GM12878 (cell line): ENCODE measurements around the gene PPP1R27. TPM values are rescaled to one million over a fixed set of nuclear protein-coding genes. Genes with fewer than 3 reads are reported as not detected.

Source experiments
- ATAC-seq: fragments of 200-7000 bp; cut with Tn5 transposase; 3 replicates; pipeline ENCODE4 v1.9.1; 2020; ENCODE audit warnings: mild to moderate bottlenecking, moderate library complexity
- BruUV-seq: library from RNA; stranded (reverse); fragments of 400-500 nt; replicated peaks from 2 replicates; lab custom pipeline; 2021; lab: Mats Ljungman, UMichigan
- CTCF ChIA-PET: fragments of 300-600 bp; sonication (Branson Sonifier 250); formaldehyde crosslinking; extraction: SDS; loops from one replicate; lab custom pipeline; 2021; ENCODE audit warnings: inconsistent platforms; lab: Yijun Ruan, JAX
- POLR2A ChIA-PET: fragments of 350-600 bp; formaldehyde crosslinking; extraction: SDS; loops from one replicate; lab custom pipeline; 2021; ENCODE audit warnings: inconsistent platforms; lab: Charles Lee
- RAD21 ChIA-PET: fragments of 300-600 bp; sonication (Branson Sonifier 250); formaldehyde crosslinking; loops from one replicate; lab custom pipeline; 2023; ENCODE audit warnings: antibody characterized with exemption; ENCODE audit not compliant: unreplicated experiment; lab: Charles Lee
- SMC1A ChIA-PET: fragments of 300-600 bp; sonication (Branson Sonifier 250); formaldehyde crosslinking; loops from one replicate; lab custom pipeline; 2023; ENCODE audit not compliant: unreplicated experiment, uncharacterized antibody; lab: Charles Lee
- DNase-seq: peaks from one replicate; pipeline ENCODE4 v3.0.0-alpha.2; 2011; ENCODE audit warnings: low read depth, low spot score
- FAIRE-seq: peaks from 3 replicates; lab custom pipeline; 2011; peaks lifted over from hg19 to GRCh38; lab: Jason Lieb, UNC
- H2AFZ ChIP-seq: 2 replicates; pipeline ENCODE4 v1.6.0; 2011; ENCODE audit warnings: low read depth, low read length, control low read depth; ENCODE audit not compliant: control insufficient read depth
- H3K27ac ChIP-seq: 2 replicates; pipeline ENCODE4 v1.5.1; 2011; ENCODE audit warnings: control low read depth; ENCODE audit not compliant: control insufficient read depth, insufficient read depth
- H3K27me3 ChIP-seq, 2 experiments: replicated peaks in 1 of 2; 2 replicates each; pipeline versions ENCODE4 v1.6.0 to v1.6.1; 2011; ENCODE audit warnings: low read length in 1 of 2; ENCODE audit not compliant: control insufficient read depth in 2 of 2, insufficient read depth in 2 of 2
- H3K36me3 ChIP-seq, 2 experiments: 2 replicates each; pipeline ENCODE4 v1.5.1; 2011; ENCODE audit warnings: low read length in 1 of 2; ENCODE audit not compliant: control insufficient read depth in 2 of 2, insufficient read depth in 2 of 2
- H3K4me1 ChIP-seq: 2 replicates; pipeline ENCODE4 v1.6.1; 2011; ENCODE audit warnings: mild to moderate bottlenecking, low read length, moderate library complexity, mixed read lengths; ENCODE audit not compliant: control insufficient read depth, insufficient read depth
- H3K4me2 ChIP-seq: 2 replicates; pipeline ENCODE4 v1.6.0; 2011; ENCODE audit warnings: control low read depth; ENCODE audit not compliant: control insufficient read depth, insufficient read depth
- H3K4me3 ChIP-seq: fragments of 200-600 bp; sonication (generic); 2 replicates; pipeline ENCODE4 v1.5.1; 2016
- H3K79me2 ChIP-seq: 2 replicates; pipeline ENCODE4 v1.6.0; 2011; ENCODE audit warnings: low read length; ENCODE audit not compliant: control insufficient read depth, insufficient read depth
- H3K9ac ChIP-seq: 2 replicates; pipeline ENCODE4 v1.8.0; 2011; ENCODE audit warnings: low read length, control low read depth, mixed read lengths; ENCODE audit not compliant: control insufficient read depth, insufficient read depth
- H3K9me3 ChIP-seq: replicated peaks from 3 replicates; pipeline ENCODE4 v1.5.1; 2011; ENCODE audit warnings: mild to moderate bottlenecking, low read length; ENCODE audit not compliant: control insufficient read depth, insufficient read depth
- H4K20me1 ChIP-seq: 2 replicates; pipeline ENCODE4 v1.6.0; 2011; ENCODE audit not compliant: control insufficient read depth, insufficient read depth
- EED ChIP-seq: sonication (generic); IDR thresholded peaks from 2 replicates; pipeline ENCODE4 v1.6.1; 2016; ENCODE audit warnings: antibody characterized with exemption, low read depth
- FOXM1 ChIP-seq: IDR thresholded peaks from 2 replicates; pipeline ENCODE4 v1.6.1; 2012; ENCODE audit warnings: low read depth, mild to moderate bottlenecking, inconsistent platforms, low read length, moderate library complexity
- RELA ChIP-seq: fragments of 450-650 bp; IDR thresholded peaks from 2 replicates; pipeline ENCODE4 v1.8.0; 2014; ENCODE audit warnings: borderline replicate concordance; ENCODE audit not compliant: partially characterized antibody
- ZBED1 ChIP-seq: IDR thresholded peaks from 2 replicates; pipeline ENCODE4 v1.6.1; 2016; ENCODE audit warnings: borderline replicate concordance
- WGBS: methylation state at CpG from one replicate; pipeline ENCODE4 v1.1.6; 2016; ENCODE audit warnings: low lambda C conversion rate; ENCODE audit not compliant: insufficient replicate concordance, insufficient coverage; ENCODE audit errors: missing lambda C conversion rate; 5-methylcytosine and 5-hydroxymethylcytosine counted together
- in situ Hi-C: fragments of 300-500 bp; cut with MboI; formaldehyde crosslinking; loops from 9 replicates; pipeline ENCODE4 v1.14.3; 2018; ENCODE audit warnings: mixed read lengths
- intact Hi-C: fragments of 100-400 bp; cut with micrococcal nuclease; formaldehyde crosslinking; loops from one replicate; pipeline ENCODE4 v1.14.2; 2022; ENCODE audit not compliant: unreplicated experiment
- polyA plus RNA-seq, 11 experiments: library from polyadenylated mRNA; depleted of rRNA in 4 of 11; unstranded in 6 of 11; stranded (reverse) in 5 of 11; fragments of >200 nt; fragmentation: Nextera tagmentation in 4 of 11; fragmentation: Illumina TruSeq in 1 of 11; extraction: Ambion mirVana in 4 of 11; extraction: Trizol in 1 of 11; gene quantifications; 1 replicate in 1 of 11; 2 replicates in 10 of 11; pipeline versions ENCODE4 v1.2.1 to v1.2.3, GENCODE V29; 2011 to 2016; ENCODE audit warnings: inconsistent platforms in 2 of 11, missing spikeins in 2 of 11, low read depth in 1 of 11
- total RNA-seq, 4 experiments: library from RNA; depleted of rRNA in 3 of 4; stranded (reverse); fragments of >200 nt in 3 of 4; fragmentation: Illumina TruSeq in 1 of 4; extraction: Trizol in 1 of 4; gene quantifications; 2 replicates each; pipeline versions ENCODE4 v1.2.1 to v1.2.3, GENCODE V29; 2013 to 2021
- TF ChIP-seq, protein P1 (sequence below): fragments of 450-650 bp; IDR thresholded peaks from 2 replicates; pipeline ENCODE4 v1.6.1; 2017; ENCODE audit warnings: low read depth, mild to moderate bottlenecking, moderate library complexity

PPP1R27 gene
- total and polyA plus RNA-seq, 10 of the 15 experiments (the other 5 are each of a cell fraction or from before 2014, with no cell fraction given), result 0.17 to 1.6 (median 0.49) TPM; not detected in 3

DNA sequence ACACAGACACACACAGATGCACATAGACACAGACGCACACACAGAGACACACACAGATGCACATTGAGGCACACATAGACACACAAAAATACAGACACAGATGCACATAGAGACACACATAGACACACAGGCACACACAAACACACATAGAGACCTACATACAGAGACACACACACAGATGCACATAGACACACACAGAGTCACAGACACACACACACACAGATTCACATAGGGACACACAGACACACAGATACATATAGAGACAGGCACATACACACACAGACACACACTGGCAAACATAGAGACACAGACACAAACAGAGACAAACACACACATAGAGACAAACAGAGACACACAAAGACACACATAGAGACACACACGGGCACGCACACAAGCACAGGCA is 40.8 kb downstream of the PPP1R27 start:
- no peak overlapping the region for H3K4me2 ChIP-seq
- WGBS, result 89% methylated on average over 3 of the region's 3 CpGs
- no peaks in the 10 kb centered on the region; the same call in 2 of the 3 replicates for H3K9me3 ChIP-seq
- no TSS peak for BruUV-seq
- CTCF ChIA-PET, result no interaction called here
- no peaks in the 10 kb centered on the region for H3K4me1 ChIP-seq
- H3K4me3 ChIP-seq, result no peak overlapping the region
- no peaks in the 10 kb centered on the region for H3K27me3 ChIP-seq
- H4K20me1 ChIP-seq, result no peaks in the 10 kb centered on the region
- ATAC-seq, result no peak
- no peak overlapping the region for H2AFZ ChIP-seq
- no peak overlapping the region for H3K9ac ChIP-seq
- POLR2A ChIA-PET, result no interaction called here
- in situ Hi-C loops, result no loop called here
- SMC1A ChIA-PET, result no interaction called here
- H3K36me3 ChIP-seq, result no peaks in the 10 kb centered on the region
- FAIRE-seq, result no peak
- DNase-seq, result no peak
- H3K27ac ChIP-seq, result no peak overlapping the region
- intact Hi-C loops, result no loop called here
- no peaks in the 10 kb centered on the region for H3K79me2 ChIP-seq
- RAD21 ChIA-PET, result no interaction called here
- TF ChIP-seq RELA, result no peak
- TF ChIP-seq, protein P1, sequence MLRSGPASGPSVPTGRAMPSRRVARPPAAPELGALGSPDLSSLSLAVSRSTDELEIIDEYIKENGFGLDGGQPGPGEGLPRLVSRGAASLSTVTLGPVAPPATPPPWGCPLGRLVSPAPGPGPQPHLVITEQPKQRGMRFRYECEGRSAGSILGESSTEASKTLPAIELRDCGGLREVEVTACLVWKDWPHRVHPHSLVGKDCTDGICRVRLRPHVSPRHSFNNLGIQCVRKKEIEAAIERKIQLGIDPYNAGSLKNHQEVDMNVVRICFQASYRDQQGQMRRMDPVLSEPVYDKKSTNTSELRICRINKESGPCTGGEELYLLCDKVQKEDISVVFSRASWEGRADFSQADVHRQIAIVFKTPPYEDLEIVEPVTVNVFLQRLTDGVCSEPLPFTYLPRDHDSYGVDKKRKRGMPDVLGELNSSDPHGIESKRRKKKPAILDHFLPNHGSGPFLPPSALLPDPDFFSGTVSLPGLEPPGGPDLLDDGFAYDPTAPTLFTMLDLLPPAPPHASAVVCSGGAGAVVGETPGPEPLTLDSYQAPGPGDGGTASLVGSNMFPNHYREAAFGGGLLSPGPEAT, result no peak
- TF ChIP-seq EED, result no peak
- TF ChIP-seq FOXM1, result no peak
- TF ChIP-seq ZBED1, result no peak
